ENCODE measurements around the gene SERPINB2.

SERPINB2 gene

GRCh38 chr18:63867368-63868125, 20.0 kb upstream of the SERPINB2 start:
- H3K79me2 ChIP-seq (ENCODE audit: insufficient read depth, low read length): no peaks in the 10 kb centered on the region
- H3F3A ChIP-seq (ENCODE audit: insufficient read depth, low read length): no peaks in the 10 kb centered on the region
- no peak overlapping the region for H3K4me3 ChIP-seq (ENCODE audit: low read depth, low read length, poor library complexity, severe bottlenecking)
- no peaks in the 10 kb centered on the region for H3K9me3 ChIP-seq (ENCODE audit: low read length)
- H4K20me1 ChIP-seq (ENCODE audit: insufficient read depth, low read length): no peaks in the 10 kb centered on the region
- no peak overlapping the region for H3K9ac ChIP-seq (ENCODE audit: low read length)
- no peaks in the 10 kb centered on the region for H3K36me3 ChIP-seq (ENCODE audit: insufficient read depth, low read length)
- H3K27me3 ChIP-seq (ENCODE audit: insufficient read depth, low read length): no peaks in the 10 kb centered on the region
- no peaks in the 10 kb centered on the region for H3K4me1 ChIP-seq (ENCODE audit: insufficient read depth, low read length, severe bottlenecking)
- no peak overlapping the region for H3K4me2 ChIP-seq (ENCODE audit: low read length)
- H3K9me2 ChIP-seq (ENCODE audit: low read depth, low read length): no peaks in the 10 kb centered on the region
- H3K27ac ChIP-seq (ENCODE audit: low read depth, low read length, poor library complexity, severe bottlenecking): no peak overlapping the region
- no peak overlapping the region for H2AFZ ChIP-seq (ENCODE audit: low read length)
- TF ChIP-seq EZH2 (IDR thresholded peaks at IDR 0.05; ENCODE audit: borderline replicate concordance, low read length) (no peak), CTCF (IDR thresholded peaks at IDR 0.05; ENCODE audit: low read length) (no peak)

- Histone ChIP-seq H3K4me2 (ENCODE audit: low read length) (no peak overlapping the region), H3K9ac (ENCODE audit: low read length) (no peak overlapping the region), H4K20me1 (ENCODE audit: insufficient read depth, low read length) (no peaks in the 10 kb centered on the region), H3K9me3 (ENCODE audit: low read length) (no peaks in the 10 kb centered on the region), H3F3A (ENCODE audit: insufficient read depth, low read length) (no peaks in the 10 kb centered on the region), H3K27ac (ENCODE audit: low read depth, low read length, poor library complexity, severe bottlenecking) (no peak overlapping the region), H3K79me2 (ENCODE audit: insufficient read depth, low read length) (no peaks in the 10 kb centered on the region), H3K4me3 (ENCODE audit: low read depth, low read length, poor library complexity, severe bottlenecking) (no peak overlapping the region), H3K4me1 (ENCODE audit: insufficient read depth, low read length, severe bottlenecking) (no peaks in the 10 kb centered on the region), H3K27me3 (ENCODE audit: insufficient read depth, low read length) (no peaks in the 10 kb centered on the region), H3K36me3 (ENCODE audit: insufficient read depth, low read length) (no peaks in the 10 kb centered on the region), H3K9me2 (ENCODE audit: low read depth, low read length) (no peaks in the 10 kb centered on the region), H2AFZ (ENCODE audit: low read length) (no peak overlapping the region)
- TF ChIP-seq EZH2 (IDR thresholded peaks at IDR 0.05; ENCODE audit: borderline replicate concordance, low read length) (no peak), CTCF (IDR thresholded peaks at IDR 0.05; ENCODE audit: low read length) (no peak)
These were observed 19.0 kb upstream of the SERPINB2 start for GRCh38 chr18:63868546-63868945.

- Histone ChIP-seq H3K36me3 (ENCODE audit: insufficient read depth, low read length) (no peaks in the 10 kb centered on the region), H4K20me1 (ENCODE audit: insufficient read depth, low read length) (no peaks in the 10 kb centered on the region), H3K4me2 (ENCODE audit: low read length) (no peak overlapping the region), H3K27ac (ENCODE audit: low read depth, low read length, poor library complexity, severe bottlenecking) (no peak overlapping the region), H3K79me2 (ENCODE audit: insufficient read depth, low read length) (no peaks in the 10 kb centered on the region), H3K4me3 (ENCODE audit: low read depth, low read length, poor library complexity, severe bottlenecking) (no peak overlapping the region), H3K9ac (ENCODE audit: low read length) (no peak overlapping the region), H3K4me1 (ENCODE audit: insufficient read depth, low read length, severe bottlenecking) (no peaks in the 10 kb centered on the region), H3K9me2 (ENCODE audit: low read depth, low read length) (no peaks in the 10 kb centered on the region), H2AFZ (ENCODE audit: low read length) (no peak overlapping the region), H3K9me3 (ENCODE audit: low read length) (no peaks in the 10 kb centered on the region), H3K27me3 (ENCODE audit: insufficient read depth, low read length) (no peaks in the 10 kb centered on the region), H3F3A (ENCODE audit: insufficient read depth, low read length) (no peaks in the 10 kb centered on the region)
- TF ChIP-seq EZH2 (IDR thresholded peaks at IDR 0.05; ENCODE audit: borderline replicate concordance, low read length) (no peak), CTCF (IDR thresholded peaks at IDR 0.05; ENCODE audit: low read length) (no peak)
These were observed 18.1 kb upstream of the SERPINB2 start for GRCh38 chr18:63869374-63869773.
